Posterior cingulate gyrus (tissue), 11 donors: ENCODE data around the gene NEK7.
"Not testable (repeated sequence)": the region's sequence is repeated elsewhere in the genome, so short reads cannot be mapped to it uniquely, and the experiment has no call there.

ENCODE experiments used
- DNase-seq, 10 donors: peaks; one replicate each; pipeline versions ENCODE4 v3.0.0 to v3.0.0-alpha.2; 2020 to 2021; ENCODE audit warnings: mixed read lengths in 3 of 10
- intact Hi-C: fragments of 100-400 bp; cut with DNase I; formaldehyde crosslinking; loops from one replicate; pipeline ENCODE4 v1.15.1; 2023

Gene NEK7

DNA sequence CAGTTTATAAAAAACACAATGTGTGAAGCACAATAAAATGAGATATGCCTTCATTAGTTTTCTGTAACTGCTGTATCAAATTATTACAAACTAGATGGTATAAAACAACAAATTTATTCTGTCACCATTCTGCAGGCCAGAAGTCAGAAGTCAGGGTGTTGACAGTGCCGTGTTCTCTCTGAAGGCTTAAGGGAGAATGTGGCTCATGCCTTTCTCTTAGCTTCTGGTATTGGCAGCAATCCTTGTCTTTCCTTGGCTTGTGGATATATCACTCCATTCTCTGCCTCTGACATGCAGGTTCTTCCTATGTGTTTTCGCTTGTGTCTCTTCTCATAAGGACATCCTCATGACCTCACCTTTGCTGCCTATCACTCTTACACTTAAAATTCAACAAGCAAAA is 10.1 kb downstream of the NEK7 start:
- DNase-seq: no peak
- intact Hi-C loops: no loop called here

DNA sequence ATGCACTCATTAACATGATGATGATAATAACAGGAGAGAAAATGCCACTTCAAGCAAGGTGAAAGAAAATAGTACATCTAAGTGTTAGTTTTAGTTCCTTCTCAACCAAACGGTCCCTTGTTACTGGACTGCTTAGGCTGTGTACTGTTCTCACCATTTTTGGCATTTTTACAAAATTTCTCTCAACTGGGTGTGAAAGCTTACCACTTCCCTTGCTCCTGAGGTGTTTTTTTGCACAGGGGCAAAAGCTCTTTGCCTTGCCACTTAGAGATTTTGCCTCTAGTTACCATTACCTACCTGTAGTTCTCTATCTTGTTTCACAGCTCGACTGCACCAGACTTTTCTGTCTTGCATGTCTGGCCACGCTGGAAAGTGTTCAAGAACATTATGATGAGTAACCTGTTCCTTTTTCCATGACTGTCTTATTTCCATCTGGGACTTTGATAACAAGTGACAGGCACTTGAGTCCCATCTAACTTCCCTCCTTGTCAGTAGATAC is 10.7 kb downstream of the NEK7 start:
- DNase-seq: no peak
- intact Hi-C loops: no loop called here

DNA sequence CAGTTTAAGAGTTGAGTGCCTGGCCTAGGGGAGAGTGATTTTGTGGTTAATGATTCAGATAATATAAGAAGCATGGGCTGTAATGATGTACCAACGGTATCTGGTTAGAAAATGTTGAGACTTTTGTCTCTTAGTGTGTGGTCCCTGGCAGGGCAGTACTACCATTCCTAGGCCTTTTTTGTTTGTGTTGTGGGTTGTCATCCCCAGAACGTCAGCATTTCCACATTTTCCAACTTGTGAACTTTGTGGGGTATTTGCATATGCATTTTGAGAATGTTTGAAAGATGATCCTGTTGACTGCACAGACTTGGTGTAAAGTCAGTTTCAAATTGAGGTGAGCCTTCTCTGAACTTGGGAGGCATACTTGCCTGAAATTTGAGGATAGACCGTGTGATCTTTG is 11.4 kb downstream of the NEK7 start:
- DNase-seq: no peak
- intact Hi-C loops: no loop called here

DNA sequence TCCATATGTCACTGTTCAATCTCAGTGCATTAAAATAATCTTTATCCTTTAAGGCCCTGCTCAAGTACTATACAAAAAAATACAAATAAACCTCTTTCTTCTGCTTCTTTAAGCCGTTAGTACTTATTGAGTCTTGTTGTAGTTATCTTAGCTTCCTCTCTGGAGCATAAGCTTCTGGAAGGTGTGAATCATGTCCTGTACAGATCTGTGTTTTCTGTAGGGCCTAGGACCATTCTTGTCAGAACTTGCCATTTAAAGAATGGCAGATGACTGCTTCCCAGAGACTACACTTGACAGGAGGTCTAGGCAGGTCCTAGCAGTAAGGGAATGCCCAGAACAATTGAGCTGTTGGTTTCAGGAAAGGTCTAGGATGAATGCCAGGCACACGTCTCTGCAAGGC is 12.9 kb downstream of the NEK7 start:
- DNase-seq: no peak
- intact Hi-C loops: no loop called here

DNA sequence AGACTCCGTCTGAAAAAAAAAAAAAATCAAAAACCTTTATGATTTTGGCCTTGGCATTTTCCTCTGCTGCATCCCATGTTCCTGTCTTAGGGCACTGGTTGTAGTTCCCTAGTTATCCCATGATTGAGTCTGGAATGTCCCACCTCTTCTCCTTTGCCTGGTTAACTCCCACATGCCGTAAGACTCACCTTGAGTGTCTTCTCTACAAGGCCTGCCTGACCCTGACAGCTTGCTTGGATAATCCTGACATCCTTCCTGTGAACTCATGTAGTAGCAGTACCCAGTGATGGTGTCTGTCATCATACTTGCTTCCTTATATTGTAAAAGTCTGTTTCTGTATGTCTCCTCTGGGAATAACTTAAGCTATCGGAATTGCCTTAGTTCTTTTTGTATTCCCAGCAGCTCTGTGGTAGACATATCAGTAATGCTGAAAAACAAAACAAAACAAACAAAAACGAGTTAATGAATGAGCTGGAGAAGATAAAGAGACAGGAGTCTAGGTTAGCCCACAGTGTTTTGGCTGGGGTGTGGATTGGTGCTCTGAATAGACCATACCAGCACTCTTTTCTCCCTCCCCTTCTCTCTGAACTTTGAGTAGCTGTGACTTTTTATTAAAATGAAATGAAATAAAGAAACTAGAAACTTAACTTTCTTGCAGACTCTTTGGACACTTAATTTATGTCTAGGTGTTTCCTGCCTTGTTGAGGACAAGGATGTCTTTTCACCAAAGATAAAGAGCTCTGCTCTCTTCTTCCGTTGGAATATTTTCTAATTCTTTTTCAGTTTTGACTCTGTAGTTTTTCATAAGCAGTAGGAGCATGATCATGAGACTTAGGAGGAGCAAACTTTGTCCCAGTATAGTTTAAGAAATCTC is 15.1 kb downstream of the NEK7 start:
- no peak for DNase-seq
- intact Hi-C loops: no loop called here

DNA sequence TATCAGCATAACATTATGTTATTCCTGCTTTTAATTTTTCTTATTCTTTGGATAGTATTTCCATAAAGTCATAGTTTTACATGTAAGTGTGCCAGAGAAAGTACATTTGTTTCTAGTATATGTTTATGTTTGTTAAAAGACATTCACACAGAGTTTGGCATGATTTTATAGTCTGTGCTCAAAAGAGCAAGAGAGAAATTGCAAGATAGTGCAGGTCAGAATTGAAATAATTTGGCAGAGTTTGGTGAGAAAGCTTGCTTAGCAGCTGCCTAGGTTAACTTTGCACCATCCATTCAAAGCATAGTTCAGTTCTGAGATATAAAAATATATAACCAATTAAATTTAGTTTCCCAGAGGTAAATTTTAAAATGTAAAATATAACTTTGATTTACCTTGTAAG is 17.0 kb downstream of the NEK7 start:
- DNase-seq: no peak
- intact Hi-C loops: no loop called here

DNA sequence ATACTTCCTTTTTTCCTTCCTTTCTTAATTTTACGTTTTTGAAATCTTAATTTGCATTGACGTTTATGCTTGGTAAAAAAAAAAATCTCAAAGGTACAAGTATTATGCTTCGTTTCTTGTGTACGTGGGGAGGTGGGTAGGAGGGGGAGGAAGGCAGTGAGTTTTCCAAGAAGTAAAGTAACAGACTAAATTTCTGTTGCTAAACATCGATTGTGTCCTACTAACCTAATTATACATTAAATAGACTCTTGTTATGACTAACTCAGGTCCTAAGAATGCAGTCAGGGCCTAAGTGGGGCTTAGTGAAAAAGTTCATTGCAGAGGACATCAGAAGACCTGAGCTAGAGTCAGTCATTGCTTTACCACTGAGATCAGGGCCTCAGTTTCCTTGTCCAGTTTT is 17.5 kb downstream of the NEK7 start:
- DNase-seq: no peak
- intact Hi-C loops: no loop called here

DNA sequence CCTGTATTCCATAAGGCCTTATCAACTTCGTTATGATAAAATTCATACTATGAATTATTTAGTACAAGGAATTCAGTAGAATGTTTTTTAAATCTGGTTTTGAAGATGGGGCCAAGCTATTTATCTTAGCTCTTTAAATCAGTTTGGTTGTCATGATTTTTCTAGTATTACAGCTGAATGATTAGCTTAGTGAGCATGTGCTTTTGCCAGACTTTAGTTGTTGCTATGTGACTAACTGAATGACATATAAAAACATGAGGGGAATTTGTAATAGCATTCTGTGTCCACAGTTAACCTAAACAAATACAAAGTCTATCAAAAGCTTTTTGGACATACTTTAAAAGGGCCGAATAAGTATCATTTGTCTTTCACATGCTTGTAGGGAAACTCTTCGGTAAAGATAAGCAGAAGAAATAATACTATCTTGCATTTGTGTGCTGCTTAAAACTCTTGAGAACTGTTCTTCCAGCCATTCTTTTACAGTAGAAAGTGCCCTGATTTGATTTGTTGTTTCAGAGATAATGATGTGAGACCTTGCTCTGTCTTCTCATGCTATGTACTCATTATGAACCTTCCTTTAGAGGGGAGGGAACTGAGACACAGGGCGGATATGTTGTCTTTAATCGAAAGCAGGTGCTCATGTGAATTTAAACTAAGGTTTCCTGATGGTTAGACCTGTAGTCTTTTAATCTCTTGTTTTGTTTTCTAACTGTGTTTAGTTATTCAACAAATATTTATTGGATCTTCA is 18.8 kb downstream of the NEK7 start:
- no peak for DNase-seq
- intact Hi-C loops: no loop called here

DNA sequence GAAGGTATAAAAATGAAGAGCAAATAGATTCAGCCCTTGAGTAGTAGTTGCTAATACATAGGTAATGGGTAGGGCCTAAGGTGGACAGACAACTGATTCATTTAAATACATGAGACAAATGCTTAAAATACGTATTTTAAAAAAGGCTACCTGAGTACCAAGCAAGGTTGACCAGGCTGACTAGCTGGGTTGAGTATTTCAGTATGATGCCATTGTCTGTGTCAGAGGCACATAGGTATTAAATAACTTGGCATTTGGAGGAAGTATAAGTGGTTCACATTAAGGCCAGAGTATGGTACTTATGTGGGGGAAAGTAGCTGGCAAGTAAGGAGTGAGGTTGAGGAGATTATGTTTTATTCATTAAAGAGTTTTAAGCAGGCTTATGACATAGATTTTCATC is 19.4 kb downstream of the NEK7 start:
- intact Hi-C loops: no loop called here
- no peak for DNase-seq

DNA sequence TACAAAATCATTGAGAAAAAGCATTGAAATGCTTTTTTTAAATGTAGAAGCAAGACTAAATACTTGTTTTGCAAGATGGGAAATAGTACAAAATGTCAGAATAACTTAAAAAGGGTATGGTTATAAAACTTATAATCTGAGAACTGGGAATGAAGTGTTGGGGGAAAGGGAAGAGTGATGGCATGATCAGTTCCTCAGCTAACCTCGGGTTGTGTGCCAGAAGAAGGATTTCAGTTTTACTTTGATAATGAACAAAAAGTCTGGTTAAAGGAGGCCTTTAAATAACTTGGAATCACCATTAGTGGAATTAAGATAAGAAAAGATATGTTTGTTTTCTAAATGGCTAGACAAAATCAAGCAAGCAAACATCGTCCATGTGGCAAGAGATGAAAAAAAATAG is 20.7 kb downstream of the NEK7 start:
- DNase-seq: no peak
- intact Hi-C loops: no loop called here

DNA sequence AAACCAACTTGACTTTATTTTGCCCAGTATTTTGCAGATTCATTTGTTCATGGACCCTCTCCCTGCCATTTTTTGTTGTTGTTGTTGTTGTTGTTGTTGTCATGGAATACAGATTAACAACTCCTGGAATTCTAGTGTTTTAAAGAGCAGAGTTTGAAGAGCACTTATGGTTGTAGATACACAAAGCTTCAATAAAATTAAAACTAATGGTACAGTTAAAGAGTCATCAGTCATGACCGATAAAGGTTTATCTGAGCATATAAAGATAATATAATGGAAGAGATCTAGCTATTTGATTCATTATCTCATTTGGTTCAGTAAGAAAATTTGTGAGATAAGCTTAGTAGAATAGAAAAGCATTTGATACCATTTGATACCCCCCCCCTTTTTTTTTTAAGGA is 21.8 kb downstream of the NEK7 start:
- DNase-seq: no peak
- intact Hi-C loops: no loop called here

DNA sequence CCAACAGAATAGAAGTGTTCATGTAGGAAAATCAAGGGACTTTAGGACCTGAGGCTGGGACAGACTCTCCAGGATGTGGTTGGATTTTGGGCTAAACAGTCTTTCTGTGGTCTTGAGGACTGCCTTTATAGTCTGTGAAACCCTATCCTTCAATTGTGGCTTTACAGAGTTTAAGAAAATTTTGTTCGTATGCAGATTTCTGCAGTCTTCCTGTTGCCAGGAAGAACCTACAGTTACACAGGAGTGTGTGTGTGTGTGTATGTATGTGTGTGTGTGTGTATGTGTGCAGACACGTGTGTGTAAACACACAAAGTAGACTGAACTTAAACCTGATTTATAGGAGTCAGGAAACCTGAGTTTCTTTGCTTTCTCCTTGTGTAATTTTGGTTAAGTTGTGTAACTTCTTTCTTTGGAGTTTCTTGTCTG is 22.8 kb downstream of the NEK7 start:
- DNase-seq: no peak
- intact Hi-C loops: no loop called here

DNA sequence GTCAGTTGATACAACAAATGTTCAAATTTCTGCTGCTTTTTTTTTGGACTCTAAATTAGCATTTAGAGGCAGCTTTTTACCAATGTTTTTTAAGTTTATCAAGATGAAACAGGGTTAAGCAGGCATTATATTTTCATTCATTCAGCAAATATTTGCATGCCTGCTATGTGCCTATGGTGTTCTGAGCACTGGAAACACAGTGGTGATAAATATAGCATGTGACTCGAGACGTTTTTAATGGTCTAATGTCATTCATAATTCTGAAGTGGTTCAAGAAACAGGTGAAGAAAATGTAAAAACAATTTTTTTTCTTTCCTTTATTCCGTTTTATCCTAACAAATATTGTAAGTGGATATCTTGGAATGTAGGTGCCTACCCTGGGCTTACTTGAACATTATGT is 26.8 kb downstream of the NEK7 start:
- intact Hi-C loops: no loop called here
- no peak for DNase-seq

DNA sequence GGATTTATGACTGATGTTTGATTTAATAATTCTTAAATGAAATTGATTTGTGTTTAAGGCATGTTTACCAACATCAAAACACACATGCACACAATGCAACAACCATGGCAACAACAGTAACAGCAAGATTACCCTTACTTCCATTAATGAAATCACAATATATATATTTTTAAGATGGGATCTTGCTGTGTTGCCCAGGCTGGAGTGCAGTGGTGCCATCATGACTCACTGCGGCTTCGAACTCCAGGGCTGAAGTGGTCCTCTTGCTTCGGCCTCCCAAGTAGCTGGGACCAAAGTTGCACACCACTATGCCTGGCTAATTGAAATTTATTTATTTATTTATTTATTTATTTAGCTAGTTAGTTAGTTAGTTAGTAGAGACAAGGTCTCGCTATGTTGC is 27.7 kb downstream of the NEK7 start:
- no peak for DNase-seq
- intact Hi-C loops: no loop called here

DNA sequence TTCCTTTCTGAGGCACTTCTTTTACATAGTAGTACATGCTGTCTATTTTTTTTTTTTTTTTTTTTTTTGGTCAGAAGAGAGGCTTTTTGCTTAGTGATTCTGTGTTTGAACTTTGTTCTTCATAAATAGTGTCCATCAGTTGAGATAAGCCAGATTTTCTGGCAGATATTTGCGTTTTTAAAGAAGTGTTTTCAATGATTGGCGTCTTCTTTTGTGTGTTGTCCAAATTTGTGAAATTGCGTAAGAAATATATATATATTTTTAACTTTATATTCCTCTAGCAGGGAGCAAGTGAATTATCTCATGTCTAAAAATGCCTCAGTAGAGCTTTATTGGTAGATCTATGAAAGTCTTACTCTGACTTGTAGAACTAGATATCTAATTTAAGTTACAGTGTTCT is 28.3 kb downstream of the NEK7 start:
- intact Hi-C loops: no loop called here
- DNase-seq: no peak

DNA sequence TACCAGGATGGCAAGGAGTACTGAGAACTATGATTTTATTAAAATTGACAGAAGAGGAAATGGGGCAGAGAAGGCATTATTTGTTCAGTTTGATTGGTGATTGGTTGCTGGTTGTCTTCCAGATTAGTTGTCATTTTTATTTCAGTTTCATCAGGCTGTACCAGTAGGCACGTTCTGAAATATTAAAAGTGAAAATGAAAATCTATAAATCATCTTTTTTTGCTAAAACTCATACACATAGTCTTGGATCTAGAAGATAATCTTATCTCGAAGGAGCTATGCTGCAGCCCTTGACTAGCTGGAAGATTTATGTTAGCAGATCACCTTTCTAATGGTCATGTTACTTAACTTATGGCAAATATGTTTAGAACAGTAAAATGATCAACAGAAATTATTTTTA is 29.0 kb downstream of the NEK7 start:
- no peak for DNase-seq
- intact Hi-C loops: no loop called here

DNA sequence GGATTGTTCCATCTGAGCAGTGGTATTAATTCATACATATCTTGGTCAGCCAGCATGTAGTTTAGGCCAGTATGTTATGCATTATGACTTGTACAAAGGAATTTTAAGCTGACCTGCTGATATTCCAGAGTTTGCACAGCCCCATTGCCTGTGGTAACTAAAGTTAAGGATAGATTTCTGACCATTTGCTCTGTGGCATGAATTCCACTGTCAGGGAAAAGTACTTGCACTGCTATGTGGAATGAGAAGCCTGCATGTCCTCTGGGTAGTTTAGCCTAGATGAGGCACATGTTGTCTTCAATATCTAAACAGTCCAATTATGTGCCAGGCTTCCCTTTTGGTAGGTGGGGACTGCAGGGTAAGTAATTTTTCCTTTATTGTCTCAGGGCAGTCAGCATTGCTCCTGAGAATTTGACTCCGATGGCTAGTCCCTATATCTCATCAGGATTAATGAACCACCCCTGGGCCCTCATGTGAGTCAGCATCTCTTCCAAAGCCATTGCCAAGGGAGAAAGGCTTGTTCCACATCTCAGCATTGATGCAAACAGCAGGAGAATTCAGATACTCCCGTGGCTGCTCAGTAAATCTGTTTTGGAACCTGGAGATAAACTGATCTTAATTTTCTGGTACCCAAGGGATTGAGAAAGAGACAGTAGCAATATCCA is 30.2 kb downstream of the NEK7 start:
- DNase-seq: no peak

DNA sequence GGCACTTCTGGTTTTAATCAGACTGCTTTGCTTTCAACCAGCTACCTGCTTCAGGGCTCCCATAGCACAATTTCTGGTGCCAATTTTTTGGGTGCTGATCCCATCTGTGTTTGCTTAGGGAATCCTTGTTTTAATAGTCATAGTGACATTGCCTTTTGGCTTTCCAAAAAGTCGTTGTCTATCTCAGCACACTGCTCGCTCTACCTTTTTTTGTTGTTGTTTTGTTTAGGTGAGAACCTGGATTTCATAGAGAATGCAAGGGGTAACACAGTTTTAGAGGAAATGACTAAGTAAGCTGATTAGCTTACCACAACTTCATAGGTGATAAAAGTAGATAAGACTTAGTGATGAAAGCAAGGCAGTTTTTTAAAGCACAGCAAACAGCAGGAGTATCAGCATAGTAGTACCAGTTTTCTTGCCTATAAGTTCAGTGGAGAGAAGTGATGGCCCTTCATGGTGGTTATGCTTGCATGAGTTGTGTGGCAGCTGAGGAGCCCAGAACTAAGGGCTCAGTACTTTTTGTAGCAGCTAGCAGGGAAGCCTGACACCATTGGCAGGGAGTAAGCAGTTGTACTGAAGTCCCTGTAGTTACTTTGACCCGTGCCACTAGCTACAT is 31.3 kb downstream of the NEK7 start:
- no peak for DNase-seq
- intact Hi-C loops: no loop called here

More for the DNA sequence above, 30.2 kb downstream of the NEK7 start:
- intact Hi-C loops: no loop called here

DNA sequence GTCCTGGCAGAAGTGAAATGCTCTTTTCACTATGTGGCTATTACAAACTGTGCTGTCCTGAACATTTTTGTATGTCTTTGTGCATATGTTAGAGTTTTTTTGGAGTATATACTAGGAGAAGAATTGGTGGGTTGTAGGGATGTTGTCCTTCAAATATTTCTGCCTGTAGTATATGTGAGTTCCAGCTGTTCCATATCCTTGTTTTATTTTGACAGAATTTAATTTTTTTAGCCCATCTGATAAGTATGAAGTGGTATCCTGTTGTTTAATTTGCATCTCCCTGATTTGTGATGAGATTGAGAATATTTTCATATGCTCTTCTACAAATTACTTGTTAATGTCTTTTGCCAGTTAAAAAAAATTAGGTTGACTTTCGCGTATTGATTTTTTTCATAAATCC is 34.3 kb downstream of the NEK7 start:
- DNase-seq: no peak
- intact Hi-C loops: no loop called here

DNA sequence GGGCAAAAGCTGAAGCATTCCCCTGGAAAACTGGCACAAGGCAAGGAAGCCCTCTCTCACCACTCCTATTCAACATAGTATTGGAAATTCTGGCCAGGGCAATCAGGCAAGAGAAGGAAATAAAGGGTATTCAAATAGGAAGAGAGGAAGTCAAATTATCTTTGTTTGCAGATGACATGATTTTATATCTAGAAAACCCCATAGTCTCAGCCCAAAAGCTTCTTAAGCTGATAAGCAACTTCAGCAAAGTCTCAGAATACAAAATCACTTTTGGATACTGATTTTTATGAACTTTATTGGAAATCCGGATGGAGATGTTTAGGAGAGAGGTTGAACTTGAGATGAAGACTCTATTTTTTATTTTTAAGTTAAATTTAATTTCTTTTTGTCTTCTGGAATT is 37.1 kb downstream of the NEK7 start:
- intact Hi-C loops, DNase-seq: not testable (repeated sequence)

DNA sequence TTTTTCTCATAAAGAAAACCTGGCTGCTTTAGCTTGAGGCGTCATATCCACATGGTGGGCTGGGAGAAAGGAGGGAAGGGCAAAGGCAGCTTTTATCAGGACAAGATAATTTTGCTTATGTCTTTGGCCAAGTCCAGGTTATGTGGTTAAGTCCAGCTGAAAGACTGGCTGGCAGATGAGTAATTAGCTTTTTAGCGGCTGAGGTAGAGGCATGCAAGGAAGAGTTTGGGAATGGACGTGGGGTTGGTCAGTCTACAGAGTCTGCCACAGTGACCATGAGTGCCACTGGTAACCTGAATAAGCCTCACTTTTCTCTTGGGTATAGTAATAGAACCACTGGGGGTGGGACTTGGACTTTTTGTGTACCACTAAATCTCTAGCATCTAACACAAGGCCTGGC is 39.8 kb downstream of the NEK7 start:
- peak in 1 of 10 donors; percentile 55 for DNase-seq
- intact Hi-C loops: no loop called here
